Fibroblast of lung (primary cell): Measurements from ENCODE around the gene DOC2A. TPM values are rescaled to one million over a fixed set of nuclear protein-coding genes. Genes with fewer than 3 reads are reported as not detected.

Experiments
- DNase-seq, 2 donors: peaks; one replicate each; pipeline versions ENCODE4 v3.0.0 to v3.0.0-alpha.2; 2010; ENCODE audit warnings: low read depth in 2 of 2
- H2AFZ ChIP-seq: 2 replicates; pipeline ENCODE4 v1.5.1; 2012; ENCODE audit warnings: low read length, control low read depth, inconsistent platforms
- H3K27ac ChIP-seq: 2 replicates; pipeline ENCODE4 v1.5.1; 2011; ENCODE audit warnings: low read length, control low read depth; ENCODE audit not compliant: insufficient read depth
- H3K27me3 ChIP-seq: 2 replicates; pipeline ENCODE4 v1.5.1; 2011; ENCODE audit warnings: mild to moderate bottlenecking, low read length; ENCODE audit not compliant: control insufficient read depth, insufficient read depth
- H3K36me3 ChIP-seq: 2 replicates; pipeline ENCODE4 v1.5.1; 2011; ENCODE audit warnings: low read length; ENCODE audit not compliant: control insufficient read depth, insufficient read depth
- H3K4me1 ChIP-seq: 2 replicates; pipeline ENCODE4 v1.5.1; 2011; ENCODE audit warnings: low read length; ENCODE audit not compliant: control insufficient read depth, insufficient read depth; ENCODE audit errors: extremely low read depth
- H3K4me2 ChIP-seq: 2 replicates; pipeline ENCODE4 v1.5.1; 2011; ENCODE audit warnings: low read length, control low read depth; ENCODE audit not compliant: insufficient read depth; ENCODE audit errors: extremely low read depth
- H3K4me3 ChIP-seq, 4 experiments: fragments of 200-600 bp in 1 of 4; sonication (generic) in 1 of 4; replicated peaks in 1 of 4; 2 replicates each; pipeline ENCODE4 v1.5.1; 2011 to 2016; ENCODE audit warnings: low read length in 4 of 4, low read depth in 3 of 4, mild to moderate bottlenecking in 3 of 4, control low read depth in 2 of 4, inconsistent platforms in 1 of 4, mixed read lengths in 1 of 4; ENCODE audit not compliant: insufficient read depth in 1 of 4; ENCODE audit errors: control extremely low read depth in 1 of 4
- H3K79me2 ChIP-seq: 2 replicates; pipeline ENCODE4 v1.5.1; 2012; ENCODE audit warnings: mild to moderate bottlenecking, low read length, inconsistent platforms; ENCODE audit not compliant: control insufficient read depth, insufficient read depth
- H3K9ac ChIP-seq: 2 replicates; pipeline ENCODE4 v1.5.1; 2011; ENCODE audit warnings: mild to moderate bottlenecking, low read length, control low read depth; ENCODE audit not compliant: insufficient read depth
- H3K9me3 ChIP-seq: 2 replicates; pipeline ENCODE4 v1.5.1; 2012; ENCODE audit warnings: low read depth, low read length; ENCODE audit not compliant: control insufficient read depth, insufficient read depth
- H4K20me1 ChIP-seq: 2 replicates; pipeline ENCODE4 v1.5.1; 2011; ENCODE audit warnings: low read length; ENCODE audit not compliant: control insufficient read depth, insufficient read depth; ENCODE audit errors: extremely low read depth
- CTCF ChIP-seq, 2 donors: IDR thresholded peaks in 1 of 2; conservative IDR thresholded peaks in 1 of 2; 1 replicate in 1 of 2; 2 replicates in 1 of 2; pipeline ENCODE4 v1.5.1; 2011 to 2012; ENCODE audit warnings: low read length in 2 of 2, control low read depth in 1 of 2, inconsistent platforms in 1 of 2, low read depth in 1 of 2, mild to moderate bottlenecking in 1 of 2
- EZH2 ChIP-seq: IDR thresholded peaks from 2 replicates; pipeline ENCODE4 v1.5.1; 2012; ENCODE audit warnings: low read length, control low read depth, mild to moderate bottlenecking; ENCODE audit errors: missing control alignments
- polyA plus RNA-seq, 2 donors: library from polyadenylated mRNA; depleted of rRNA in 1 of 2; stranded (reverse) in 1 of 2; unstranded in 1 of 2; fragments of >200 nt; gene quantifications; 2 replicates each; pipeline ENCODE4 v1.2.1, GENCODE V29; 2011 to 2012; ENCODE audit warnings: missing spikeins in 1 of 2
- total RNA-seq: library from RNA; depleted of rRNA; stranded (reverse); fragments of >200 nt; gene quantifications from 2 replicates; pipeline ENCODE4 v1.2.1, GENCODE V29; 2014

The DOC2A gene
- total and polyA plus RNA-seq, 2 donors (not counting 1 experiment from before 2014, with no cell fraction given): 0.03 to 0.33 TPM

GRCh38 chr16:29995911-29996765 lies 14.7 kb downstream of the DOC2A start, which contains the start of gene INO80E:
Gene INO80E, plus strand, starts transcription at chr16:29996241. Its CDS starts 70 bp downstream, at chr16:29996311.
- peaks cover 6% of the 10 kb centered on the region for H3K79me2 ChIP-seq
- H3K4me2 ChIP-seq: peak within 1 kb of the TSS; percentile 98
- peaks cover 14% of the 10 kb centered on the region for H3K4me1 ChIP-seq
- H4K20me1 ChIP-seq: no peaks in the 10 kb centered on the region
- H3K9ac ChIP-seq: peak within 1 kb of the TSS; percentile 83
- H3K27ac ChIP-seq: peak within 1 kb of the TSS; percentile 97
- no peaks in the 10 kb centered on the region for H3K9me3 ChIP-seq
- TF ChIP-seq EZH2: no peak
- no peak for TF ChIP-seq CTCF (conservative IDR thresholded peaks at IDR 0.05 in 1 of 2, IDR thresholded peaks at IDR 0.05 in 1 of 2; ENCODE audit: low read depth in 1 of 2, low read length in 2 of 2)
- peak; percentile 92 to 95 for DNase-seq
- H2AFZ ChIP-seq: peak within 1 kb of the TSS; percentile 93
- no peaks in the 10 kb centered on the region for H3K27me3 ChIP-seq
- H3K4me3 ChIP-seq: peak within 1 kb of the TSS; percentile 74 to 97 (median 93)
- peaks cover 14% of the 10 kb centered on the region for H3K36me3 ChIP-seq

DNA sequence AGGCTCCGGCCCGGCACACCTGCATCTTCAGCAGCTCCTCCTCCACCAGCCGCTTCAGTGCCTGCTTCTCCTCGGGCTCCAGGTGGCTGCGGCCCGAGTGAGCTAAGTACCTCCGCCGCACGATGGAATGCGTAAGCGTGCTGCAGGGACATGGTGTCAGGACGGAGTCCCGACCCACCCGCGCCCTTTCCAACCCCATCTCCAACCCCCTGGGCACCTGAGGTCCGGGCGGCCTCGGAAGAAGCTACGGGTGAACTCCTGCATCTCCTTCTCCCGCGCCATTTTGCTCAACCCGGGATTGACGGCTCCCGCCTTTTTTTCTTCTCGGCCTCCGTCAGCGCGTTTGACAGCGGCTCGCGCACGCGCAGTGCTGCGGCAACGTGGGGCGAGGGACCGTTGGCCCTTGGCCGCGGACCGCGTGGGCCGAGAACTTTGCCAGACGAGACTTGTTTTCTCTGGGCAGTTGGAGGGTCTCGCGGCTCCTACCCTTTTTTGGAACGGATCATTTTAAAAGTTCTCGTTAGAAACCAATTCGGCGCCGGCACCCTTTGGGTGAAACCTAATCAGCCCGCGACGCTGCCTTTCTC lies 15.4 kb downstream of the DOC2A start, which contains the start of gene HIRIP3:
Gene HIRIP3, minus strand, starts transcription at position 294 of the 587 bp plus-strand sequence. Its CDS starts 12 bp downstream, at position 282.
- Histone ChIP-seq H3K9me3 (no peaks in the 10 kb centered on the region), H3K27me3 (no peaks in the 10 kb centered on the region), H3K9ac (peak within 1 kb of the TSS; percentile 83), H3K4me3 (peak within 1 kb of the TSS; percentile 74 to 97 (median 93)), H3K36me3 (peaks cover 16% of the 10 kb centered on the region), H3K79me2 (peaks cover 6% of the 10 kb centered on the region), H2AFZ (peak within 1 kb of the TSS; percentile 93), H3K27ac (peak within 1 kb of the TSS; percentile 97), H3K4me2 (peak within 1 kb of the TSS; percentile 98), H4K20me1 (no peaks in the 10 kb centered on the region), H3K4me1 (peaks cover 14% of the 10 kb centered on the region)
- TF ChIP-seq CTCF (conservative IDR thresholded peaks at IDR 0.05 in 1 of 2, IDR thresholded peaks at IDR 0.05 in 1 of 2; ENCODE audit: low read depth in 1 of 2, low read length in 2 of 2) (no peak), EZH2 (no peak)
- peak; percentile 56 to 80 for DNase-seq

DNA sequence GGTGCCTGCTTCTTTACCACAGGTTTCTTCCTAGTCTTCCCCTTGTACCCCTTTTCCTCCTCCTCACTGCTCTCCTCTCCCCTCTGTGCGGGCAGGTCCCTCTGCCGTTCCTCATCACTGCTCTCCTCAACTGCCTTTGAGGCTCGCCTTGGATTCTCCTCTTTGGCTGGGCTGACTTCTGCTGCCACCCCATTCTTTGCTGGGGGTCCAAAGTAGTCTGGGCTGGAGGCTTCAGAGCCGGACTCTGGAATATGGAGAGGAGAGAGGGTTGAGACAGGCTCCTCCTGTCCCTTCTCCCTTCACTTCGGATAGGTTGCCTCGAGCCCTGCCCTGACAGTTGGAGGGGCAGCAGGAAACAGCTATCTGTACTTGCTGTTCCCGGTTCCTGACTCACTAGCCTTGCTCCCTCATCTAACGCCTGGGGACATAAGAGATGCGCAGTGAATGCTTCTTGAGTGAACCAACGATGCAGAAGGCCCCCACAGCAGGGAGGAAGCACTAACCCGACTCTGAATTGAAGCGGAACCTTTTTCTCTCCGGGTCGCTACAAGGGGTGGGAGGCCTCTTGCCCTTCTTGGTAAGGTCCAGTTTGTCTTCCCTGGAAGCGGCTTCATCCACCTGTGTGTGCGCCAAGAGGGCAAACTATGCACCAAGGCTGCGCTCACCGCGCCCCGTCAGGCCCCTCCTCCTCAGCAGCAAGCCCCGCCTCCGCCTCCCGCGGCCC lies 16.1 kb downstream of the DOC2A start:
- peak overlapping the region; percentile 74 to 97 (median 93) for H3K4me3 ChIP-seq
- H3K27me3 ChIP-seq: no peaks in the 10 kb centered on the region
- H3K4me1 ChIP-seq: peaks cover 14% of the 10 kb centered on the region
- no peaks in the 10 kb centered on the region for H4K20me1 ChIP-seq
- H2AFZ ChIP-seq: peak overlapping the region; percentile 74
- peak overlapping the region; percentile 97 for H3K27ac ChIP-seq
- no peak for TF ChIP-seq EZH2
- TF ChIP-seq CTCF (conservative IDR thresholded peaks at IDR 0.05 in 1 of 2, IDR thresholded peaks at IDR 0.05 in 1 of 2; ENCODE audit: low read depth in 1 of 2, low read length in 2 of 2): no peak
- peaks cover 16% of the 10 kb centered on the region for H3K36me3 ChIP-seq
- peak in 1 of 2 donors; percentile 43 for DNase-seq
- H3K9me3 ChIP-seq: no peaks in the 10 kb centered on the region
- H3K9ac ChIP-seq: peak overlapping the region; percentile 83
- H3K79me2 ChIP-seq: peaks cover 6% of the 10 kb centered on the region
- H3K4me2 ChIP-seq: peak overlapping the region; percentile 93
